Fibroblast of the aortic adventitia (primary cell): ENCODE results near the gene ADCY9. TPM values are rescaled to one million over a fixed set of nuclear protein-coding genes. Genes with fewer than 3 reads are reported as not detected.
"Not testable (repeated sequence)": the region's sequence is repeated elsewhere in the genome, so short reads cannot be mapped to it uniquely, and the experiment has no call there.

ENCODE experiments used
- DNase-seq: peaks from one replicate; pipeline ENCODE4 v3.0.0-alpha.2; 2010; ENCODE audit warnings: low read depth
- H3K4me3 ChIP-seq: 2 replicates; pipeline ENCODE4 v1.5.1; 2011; ENCODE audit warnings: low read depth, mild to moderate bottlenecking, control low read depth, low read length, moderate library complexity
- total RNA-seq: library from RNA; depleted of rRNA; stranded (reverse); fragments of >200 nt; gene quantifications from 2 replicates; pipeline ENCODE4 v1.2.3, GENCODE V29; 2012; ENCODE audit warnings: low replicate concordance
- TF ChIP-seq, protein P1 (sequence below): IDR thresholded peaks from 2 replicates; pipeline ENCODE4 v1.5.1; 2011; ENCODE audit warnings: mild to moderate bottlenecking, low read length, control low read depth, inconsistent platforms; ENCODE audit not compliant: insufficient read depth

The ADCY9 gene
- total RNA-seq, 1 donor, result 23.6 TPM

DNA sequence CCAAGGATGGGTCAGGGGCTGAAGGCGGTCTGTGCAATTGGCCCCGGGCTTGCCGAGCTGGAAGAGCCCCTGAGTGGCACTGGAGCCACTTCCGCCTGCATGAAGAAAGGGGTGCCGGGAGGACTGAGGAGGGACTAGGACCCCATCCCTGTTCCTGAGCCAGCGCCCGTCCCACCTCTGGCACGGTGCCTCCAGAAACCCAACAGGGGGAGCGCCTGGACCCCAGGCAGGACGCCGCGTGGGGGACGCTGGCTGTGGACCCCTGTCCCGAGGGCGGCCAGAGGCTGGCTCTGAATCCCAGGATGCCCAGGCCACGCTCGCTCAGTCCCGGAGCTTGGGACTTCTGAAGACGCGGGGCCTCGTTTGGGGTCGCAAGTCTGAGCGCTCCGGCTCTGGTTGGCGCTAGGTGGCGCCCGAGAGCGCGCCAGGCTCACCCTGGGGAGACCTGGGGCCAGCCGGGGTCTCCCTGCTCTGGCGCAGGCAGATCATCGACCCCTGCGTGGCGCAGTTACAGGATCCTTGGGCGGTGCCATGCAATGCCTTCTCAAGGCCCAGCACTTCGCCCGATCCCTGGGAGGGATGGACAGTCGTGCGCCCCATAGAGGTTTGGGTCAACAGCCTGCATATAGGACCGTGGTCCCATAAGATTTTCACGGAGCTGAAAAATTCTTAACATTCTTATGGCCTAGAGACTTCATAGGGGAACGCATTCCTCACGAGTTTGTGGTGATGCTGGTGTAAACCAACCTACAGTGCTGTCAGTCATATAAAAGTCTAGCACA, 177.2 kb downstream of the ADCY9 start:
- peak; percentile 80 for DNase-seq
- peak overlapping the region; percentile 61 for H3K4me3 ChIP-seq
- TF ChIP-seq, protein P1, sequence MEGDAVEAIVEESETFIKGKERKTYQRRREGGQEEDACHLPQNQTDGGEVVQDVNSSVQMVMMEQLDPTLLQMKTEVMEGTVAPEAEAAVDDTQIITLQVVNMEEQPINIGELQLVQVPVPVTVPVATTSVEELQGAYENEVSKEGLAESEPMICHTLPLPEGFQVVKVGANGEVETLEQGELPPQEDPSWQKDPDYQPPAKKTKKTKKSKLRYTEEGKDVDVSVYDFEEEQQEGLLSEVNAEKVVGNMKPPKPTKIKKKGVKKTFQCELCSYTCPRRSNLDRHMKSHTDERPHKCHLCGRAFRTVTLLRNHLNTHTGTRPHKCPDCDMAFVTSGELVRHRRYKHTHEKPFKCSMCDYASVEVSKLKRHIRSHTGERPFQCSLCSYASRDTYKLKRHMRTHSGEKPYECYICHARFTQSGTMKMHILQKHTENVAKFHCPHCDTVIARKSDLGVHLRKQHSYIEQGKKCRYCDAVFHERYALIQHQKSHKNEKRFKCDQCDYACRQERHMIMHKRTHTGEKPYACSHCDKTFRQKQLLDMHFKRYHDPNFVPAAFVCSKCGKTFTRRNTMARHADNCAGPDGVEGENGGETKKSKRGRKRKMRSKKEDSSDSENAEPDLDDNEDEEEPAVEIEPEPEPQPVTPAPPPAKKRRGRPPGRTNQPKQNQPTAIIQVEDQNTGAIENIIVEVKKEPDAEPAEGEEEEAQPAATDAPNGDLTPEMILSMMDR, result peak; percentile 91

GRCh38 chr16:3938471-3938842, 177.8 kb downstream of the ADCY9 start:
- DNase-seq, result no peak
- TF ChIP-seq, protein P1, result no peak
- H3K4me3 ChIP-seq, result no peak overlapping the region

GRCh38 chr16:3937066-3937875, 179.0 kb downstream of the ADCY9 start:
- H3K4me3 ChIP-seq, result no peak overlapping the region
- DNase-seq, result no peak
- TF ChIP-seq, protein P1, result no peak

- no peak overlapping the region for H3K4me3 ChIP-seq
- DNase-seq, result no peak
- TF ChIP-seq, protein P1, result no peak
These were observed 180.3 kb downstream of the ADCY9 start for GRCh38 chr16:3935921-3936320.

DNA sequence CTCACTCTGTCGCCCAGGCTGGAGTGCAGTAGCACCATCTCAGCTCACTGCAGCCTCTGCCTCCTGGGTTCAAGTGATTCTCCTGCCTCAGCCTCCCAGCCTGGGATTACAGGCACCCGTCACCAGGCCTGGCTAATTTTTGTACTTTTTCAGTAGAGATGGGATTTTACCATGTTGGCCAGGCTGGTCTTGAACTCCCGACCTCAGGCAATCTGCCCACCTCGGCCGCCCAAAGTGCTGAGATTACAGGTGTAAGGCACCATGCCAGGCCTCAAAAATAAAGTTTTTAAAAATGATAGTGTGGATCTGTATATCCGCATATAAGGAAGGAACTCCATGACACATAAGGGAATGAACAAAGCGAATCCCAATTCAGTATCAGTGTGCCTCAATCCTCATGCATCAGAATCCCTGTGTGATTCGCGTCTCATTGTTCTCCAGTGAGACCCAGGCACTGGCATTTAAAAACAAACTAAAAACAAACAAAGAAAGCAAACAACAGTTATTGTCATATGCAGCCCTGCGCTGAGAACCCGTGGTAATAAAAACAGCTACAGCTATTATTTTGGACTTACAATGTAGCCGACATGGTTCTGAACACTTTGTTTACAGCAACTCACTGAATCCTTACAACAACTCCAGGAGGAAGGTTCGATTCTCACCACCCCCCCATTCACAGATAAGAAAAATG, 181.6 kb downstream of the ADCY9 start:
- TF ChIP-seq, protein P1, result no peak
- H3K4me3 ChIP-seq, result no peak overlapping the region
- DNase-seq, result no peak

- DNase-seq, H3K4me3 ChIP-seq: not testable (repeated sequence)
These were observed 189.1 kb downstream of the ADCY9 start for GRCh38 chr16:3927147-3927546.

- DNase-seq, result no peak
- TF ChIP-seq, protein P1, result no peak
- H3K4me3 ChIP-seq, result no peak overlapping the region
These were observed 191.5 kb downstream of the ADCY9 start for GRCh38 chr16:3924763-3925162.
